ENCODE data around the gene DPYD.

DNA sequence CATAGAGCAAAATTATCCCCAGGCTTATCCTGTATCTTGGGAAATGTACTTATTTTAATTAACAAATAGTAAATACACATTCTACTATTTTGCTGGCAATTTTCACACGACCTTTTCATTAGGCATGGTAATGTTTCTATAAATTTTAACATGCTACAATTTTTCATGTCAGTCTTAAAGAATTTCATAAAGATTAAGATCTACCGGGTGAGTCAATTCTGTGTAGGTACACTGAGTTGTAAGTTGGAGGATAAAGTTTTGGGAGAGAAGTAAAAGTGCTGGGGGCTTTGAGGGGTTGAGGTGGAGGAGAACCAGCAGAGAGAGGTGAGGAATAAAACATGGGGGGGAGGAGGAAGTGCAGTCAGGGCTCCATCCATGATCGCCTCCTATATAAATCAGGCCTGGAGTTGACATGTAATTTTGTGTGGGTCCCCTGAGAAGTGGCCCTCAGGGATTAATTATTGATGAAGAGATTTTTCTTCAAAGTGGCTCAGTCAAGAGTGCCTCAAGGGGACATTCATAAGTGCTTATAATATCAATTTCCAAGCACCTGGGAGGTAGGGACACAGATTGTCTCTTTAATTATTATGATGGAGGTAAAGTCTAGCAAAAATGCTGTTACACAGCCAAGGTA is 7.2 kb downstream of the DPYD start:
- TF ChIP-seq POLR2A (IDR thresholded peaks at IDR 0.05) (no peak), POLR2AphosphoS5 (IDR thresholded peaks at IDR 0.05) (no peak)
- TF ChIP-seq, protein P1, sequence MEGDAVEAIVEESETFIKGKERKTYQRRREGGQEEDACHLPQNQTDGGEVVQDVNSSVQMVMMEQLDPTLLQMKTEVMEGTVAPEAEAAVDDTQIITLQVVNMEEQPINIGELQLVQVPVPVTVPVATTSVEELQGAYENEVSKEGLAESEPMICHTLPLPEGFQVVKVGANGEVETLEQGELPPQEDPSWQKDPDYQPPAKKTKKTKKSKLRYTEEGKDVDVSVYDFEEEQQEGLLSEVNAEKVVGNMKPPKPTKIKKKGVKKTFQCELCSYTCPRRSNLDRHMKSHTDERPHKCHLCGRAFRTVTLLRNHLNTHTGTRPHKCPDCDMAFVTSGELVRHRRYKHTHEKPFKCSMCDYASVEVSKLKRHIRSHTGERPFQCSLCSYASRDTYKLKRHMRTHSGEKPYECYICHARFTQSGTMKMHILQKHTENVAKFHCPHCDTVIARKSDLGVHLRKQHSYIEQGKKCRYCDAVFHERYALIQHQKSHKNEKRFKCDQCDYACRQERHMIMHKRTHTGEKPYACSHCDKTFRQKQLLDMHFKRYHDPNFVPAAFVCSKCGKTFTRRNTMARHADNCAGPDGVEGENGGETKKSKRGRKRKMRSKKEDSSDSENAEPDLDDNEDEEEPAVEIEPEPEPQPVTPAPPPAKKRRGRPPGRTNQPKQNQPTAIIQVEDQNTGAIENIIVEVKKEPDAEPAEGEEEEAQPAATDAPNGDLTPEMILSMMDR (IDR thresholded peaks at IDR 0.05) = no peak

Measured in sigmoid colon (tissue), 4 donors.